NB4 (cell line): ENCODE measurements around the gene DYTN.

ENCODE experiments used
- DNase-seq: peaks from one replicate; pipeline ENCODE4 v3.0.0; 2010; ENCODE audit warnings: low read depth
- H3K4me3 ChIP-seq: one replicate; pipeline ENCODE4 v1.5.1; 2011; ENCODE audit warnings: mild to moderate bottlenecking, low read depth, low read length, moderate library complexity
- MYC ChIP-seq: IDR thresholded peaks from 2 replicates; pipeline ENCODE4 v1.6.1; 2011; ENCODE audit warnings: low read depth, low read length
- POLR2A ChIP-seq: IDR thresholded peaks from 2 replicates; pipeline ENCODE4 v1.6.1; 2011; ENCODE audit warnings: mild to moderate bottlenecking; ENCODE audit not compliant: insufficient read length; ENCODE audit errors: extremely low read depth
- TF ChIP-seq, protein P1 (sequence below): IDR thresholded peaks from one replicate; pipeline ENCODE4 v1.5.1; 2012; ENCODE audit warnings: low read depth, low read length
- TF ChIP-seq, protein P2 (sequence below): IDR thresholded peaks from 2 replicates; pipeline ENCODE4 v1.6.1; 2011; ENCODE audit warnings: low read depth, low read length

Gene DYTN, protein sequence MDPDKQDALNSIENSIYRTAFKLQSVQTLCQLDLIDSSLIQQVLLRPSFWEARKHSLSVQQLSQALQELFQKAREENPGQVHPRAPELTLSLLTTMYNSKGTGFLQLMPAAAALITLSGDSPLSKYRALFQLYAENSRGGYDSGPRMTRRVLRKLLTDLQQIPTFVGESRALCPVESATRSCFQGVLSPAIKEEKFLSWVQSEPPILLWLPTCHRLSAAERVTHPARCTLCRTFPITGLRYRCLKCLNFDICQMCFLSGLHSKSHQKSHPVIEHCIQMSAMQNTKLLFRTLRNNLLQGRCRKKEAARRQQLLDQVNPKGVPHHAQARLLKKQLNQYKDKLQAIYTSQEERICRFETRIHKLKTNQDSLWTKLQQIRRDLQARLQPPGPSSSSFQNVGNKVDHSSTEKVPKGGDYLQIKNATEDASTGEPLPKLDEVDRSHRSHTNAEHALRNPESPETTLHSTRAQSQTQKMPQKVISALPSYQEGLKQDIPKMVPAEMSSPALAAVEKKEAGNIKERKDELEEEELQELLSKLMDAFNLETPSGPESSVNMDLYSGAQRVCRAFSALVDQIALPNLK

DNA sequence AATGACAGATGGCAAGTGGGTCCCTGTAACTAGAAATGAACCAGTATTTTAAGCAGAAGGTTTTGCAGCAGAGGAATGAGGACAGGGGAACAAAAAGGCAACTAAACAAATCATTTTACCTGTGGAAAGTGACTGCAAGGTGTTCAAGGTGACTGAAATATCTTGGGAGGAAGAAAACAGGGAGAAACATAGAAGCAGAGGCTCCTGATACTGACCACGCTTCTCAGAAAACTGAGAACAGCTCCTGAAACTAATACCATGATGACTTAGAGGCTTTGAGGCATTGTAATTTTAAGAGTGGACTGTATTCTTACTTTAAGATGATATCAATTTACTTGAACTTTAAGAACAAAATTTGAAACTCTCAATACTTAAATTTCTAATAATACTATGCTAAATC lies at the start of gene DYTN:
TSS of gene DYTN (minus strand) at position 101 of the 400 bp plus-strand sequence. CDS start 117 bp downstream, outside the sequence.
- no peak for DNase-seq
- TF ChIP-seq MYC (no peak), POLR2A (no peak)
- TF ChIP-seq, protein P1, sequence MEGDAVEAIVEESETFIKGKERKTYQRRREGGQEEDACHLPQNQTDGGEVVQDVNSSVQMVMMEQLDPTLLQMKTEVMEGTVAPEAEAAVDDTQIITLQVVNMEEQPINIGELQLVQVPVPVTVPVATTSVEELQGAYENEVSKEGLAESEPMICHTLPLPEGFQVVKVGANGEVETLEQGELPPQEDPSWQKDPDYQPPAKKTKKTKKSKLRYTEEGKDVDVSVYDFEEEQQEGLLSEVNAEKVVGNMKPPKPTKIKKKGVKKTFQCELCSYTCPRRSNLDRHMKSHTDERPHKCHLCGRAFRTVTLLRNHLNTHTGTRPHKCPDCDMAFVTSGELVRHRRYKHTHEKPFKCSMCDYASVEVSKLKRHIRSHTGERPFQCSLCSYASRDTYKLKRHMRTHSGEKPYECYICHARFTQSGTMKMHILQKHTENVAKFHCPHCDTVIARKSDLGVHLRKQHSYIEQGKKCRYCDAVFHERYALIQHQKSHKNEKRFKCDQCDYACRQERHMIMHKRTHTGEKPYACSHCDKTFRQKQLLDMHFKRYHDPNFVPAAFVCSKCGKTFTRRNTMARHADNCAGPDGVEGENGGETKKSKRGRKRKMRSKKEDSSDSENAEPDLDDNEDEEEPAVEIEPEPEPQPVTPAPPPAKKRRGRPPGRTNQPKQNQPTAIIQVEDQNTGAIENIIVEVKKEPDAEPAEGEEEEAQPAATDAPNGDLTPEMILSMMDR = no peak
- TF ChIP-seq, protein P2, sequence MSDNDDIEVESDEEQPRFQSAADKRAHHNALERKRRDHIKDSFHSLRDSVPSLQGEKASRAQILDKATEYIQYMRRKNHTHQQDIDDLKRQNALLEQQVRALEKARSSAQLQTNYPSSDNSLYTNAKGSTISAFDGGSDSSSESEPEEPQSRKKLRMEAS = no peak
- no peak within 1 kb of the TSS for H3K4me3 ChIP-seq

DNA sequence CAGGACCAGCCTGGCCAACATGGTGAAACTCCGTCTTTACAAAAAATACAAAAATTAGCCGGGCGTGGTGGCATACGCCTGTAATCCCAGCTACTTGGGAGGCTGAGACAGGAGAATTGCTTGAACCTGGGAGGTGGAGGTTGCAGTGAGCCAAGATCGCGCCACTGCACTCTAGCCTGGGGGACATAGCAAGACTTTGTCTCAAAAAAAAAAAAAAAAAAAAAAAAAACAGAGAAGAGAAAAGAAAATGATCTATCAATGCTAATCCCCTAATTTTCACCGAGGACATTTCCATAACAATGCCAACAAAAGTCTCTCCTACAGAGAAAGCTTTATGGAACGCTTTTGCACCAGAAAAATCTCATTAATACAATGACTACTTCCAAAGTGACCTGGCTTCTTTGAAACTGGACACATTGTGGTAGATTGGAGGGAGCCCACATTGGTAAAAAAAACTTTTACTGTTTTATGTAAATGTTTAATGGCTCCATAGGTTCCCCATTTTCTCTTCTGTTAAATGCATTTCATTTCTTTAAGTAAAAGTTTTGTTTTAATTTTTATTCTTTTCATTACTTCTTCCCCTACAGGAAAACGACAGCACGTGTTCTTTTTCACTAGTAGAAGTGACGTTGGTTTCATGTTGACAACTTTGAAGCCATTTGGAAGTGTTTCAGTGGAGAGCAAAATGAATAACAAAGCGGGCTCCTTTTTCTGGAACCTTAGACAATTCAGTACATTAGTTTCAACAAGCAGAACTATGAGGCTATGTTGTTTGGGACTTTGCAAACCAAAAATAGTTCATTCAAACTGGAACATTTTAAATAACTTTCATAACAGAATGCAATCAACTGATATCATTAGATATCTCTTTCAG lies 48.1 kb upstream of the DYTN start:
- TF ChIP-seq, protein P1 = no peak
- TF ChIP-seq, protein P2 = no peak
- TF ChIP-seq MYC (no peak), POLR2A (no peak)
- no peak for DNase-seq
- peak overlapping the region; percentile 79 for H3K4me3 ChIP-seq

DNA sequence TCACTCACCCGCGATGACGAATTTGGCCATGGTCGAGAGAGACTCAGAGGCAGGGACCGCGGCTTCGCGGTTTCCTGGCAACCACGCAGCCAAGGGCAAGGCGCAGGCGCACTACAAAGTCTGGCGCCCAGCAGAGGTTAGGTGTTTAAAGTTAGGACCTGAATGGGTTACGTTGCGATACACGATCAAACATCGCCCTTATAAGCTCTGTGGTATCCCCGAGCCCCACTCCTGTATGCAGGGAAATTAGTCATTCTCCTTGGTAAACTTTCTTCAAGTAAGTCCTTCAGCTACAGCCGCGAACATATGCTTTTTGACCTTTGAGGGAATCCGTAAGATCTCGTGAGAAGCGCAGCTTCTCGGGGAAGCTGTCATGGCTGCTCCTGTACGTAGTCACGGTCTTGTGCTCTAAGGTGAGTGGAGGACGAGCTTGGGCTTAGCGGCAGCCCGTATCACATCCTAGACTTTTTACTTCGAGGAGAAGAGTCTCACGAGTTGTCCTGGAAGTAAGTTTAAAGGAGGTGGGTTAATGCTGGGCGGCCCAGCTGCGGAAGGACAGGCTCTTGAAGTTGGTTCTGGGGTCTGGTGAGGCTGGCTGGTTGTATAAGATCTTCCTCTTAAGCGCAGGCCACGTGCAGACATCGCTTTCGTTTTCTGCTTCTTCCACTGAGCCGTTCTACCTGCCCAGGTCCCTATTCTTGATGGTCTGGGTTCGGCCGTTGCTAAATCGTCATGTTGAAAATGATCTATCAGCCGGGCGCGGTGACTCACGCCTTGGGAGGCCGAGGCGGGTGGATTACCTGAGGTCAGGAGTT lies 47.3 kb upstream of the DYTN start, which contains the start of the genes FASTKD2 and MDH1B:
TSS of gene FASTKD2 (plus strand) at position 365 of the 815 bp plus-strand sequence. CDS start 1,088 bp downstream, outside the sequence.
TSS of gene MDH1B (minus strand) at position 87 of the 815 bp plus-strand sequence. CDS start at position 30, 57 bp downstream.
- TF ChIP-seq, protein P1 = no peak
- TF ChIP-seq MYC = peak; percentile 75
- TF ChIP-seq, protein P2 = peak; percentile 80
- TF ChIP-seq POLR2A = peak; percentile 76
- peak within 1 kb of the TSS; percentile 79 for H3K4me3 ChIP-seq
- peak; percentile 93 for DNase-seq

DNA sequence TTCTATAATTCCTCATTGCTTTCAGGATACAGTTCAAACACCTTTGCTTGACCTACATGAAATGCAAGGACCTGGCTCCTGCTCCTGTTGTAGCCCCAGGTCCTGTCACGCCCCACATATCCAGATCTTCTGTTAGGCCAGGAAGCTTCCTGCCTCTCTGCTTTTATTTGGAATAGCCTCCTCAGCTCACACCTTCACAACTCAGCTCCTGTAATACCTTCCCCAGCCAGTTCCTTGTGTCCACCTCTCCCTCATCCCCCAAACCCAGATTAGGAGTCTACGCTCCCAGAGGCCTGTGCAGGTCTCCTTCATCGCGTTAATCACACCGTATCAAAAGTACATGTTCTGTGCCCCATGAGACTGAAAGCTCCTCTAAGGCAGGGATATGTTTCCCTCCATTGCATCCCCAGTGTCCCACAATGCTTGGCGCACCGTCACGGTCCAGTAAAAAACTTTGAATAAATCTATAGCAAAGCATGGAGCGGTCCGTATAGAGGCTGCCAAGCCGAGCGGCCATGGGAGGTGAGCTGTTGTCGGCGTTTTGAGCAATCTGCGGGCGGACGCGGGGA lies 46.6 kb upstream of the DYTN start:
- DNase-seq = no peak
- TF ChIP-seq MYC = no peak
- no peak for TF ChIP-seq POLR2A
- TF ChIP-seq, protein P2 = no peak
- TF ChIP-seq, protein P1 = no peak
- peak overlapping the region; percentile 79 for H3K4me3 ChIP-seq
